CD4-positive, alpha-beta T cell (primary cell): ENCODE results near the gene ABCC9. TPM values are rescaled to one million over a fixed set of nuclear protein-coding genes. Genes with fewer than 3 reads are reported as not detected.

Experiments
- ATAC-seq: fragments of 200-7000 bp; cut with Tn5 transposase; one replicate; pipeline ENCODE4 v1.10.0; 2022; ENCODE audit warnings: mild to moderate bottlenecking; ENCODE audit not compliant: poor library complexity
- CTCF ChIA-PET: fragments of 350-600 bp; sonication (Branson Sonifier 250); formaldehyde crosslinking; loops from one replicate; lab custom pipeline; 2021; ENCODE audit warnings: antibody characterized with exemption, inconsistent platforms; lab: Charles Lee
- POLR2A ChIA-PET: fragments of 350-600 bp; sonication (Branson Sonifier 250); formaldehyde crosslinking; loops from one replicate; lab custom pipeline; 2021; ENCODE audit warnings: antibody characterized with exemption, inconsistent platforms; lab: Charles Lee
- DNase-seq, 14 experiments: peaks; one replicate each; pipeline ENCODE4 v3.0.0-alpha.2; 2013 to 2020; ENCODE audit warnings: mixed read lengths in 2 of 14
- H3K27ac ChIP-seq, 2 donors: one replicate each; pipeline versions ENCODE4 v1.5.1 to v1.7.0; 2013; ENCODE audit warnings: low read length in 2 of 2, low read depth in 1 of 2, mild to moderate bottlenecking in 1 of 2
- H3K27me3 ChIP-seq, 2 experiments: 1 replicate in 1 of 2; 2 replicates in 1 of 2; pipeline versions ENCODE4 v1.6.1 to v1.7.0; 2013; ENCODE audit warnings: low read length in 2 of 2, control low read depth in 1 of 2, mild to moderate bottlenecking in 1 of 2, moderate library complexity in 1 of 2; ENCODE audit not compliant: insufficient read depth in 2 of 2, control insufficient read depth in 1 of 2
- H3K36me3 ChIP-seq: one replicate; pipeline ENCODE4 v1.6.1; 2013; ENCODE audit warnings: low read length, control low read depth; ENCODE audit not compliant: insufficient read depth
- H3K4me1 ChIP-seq: one replicate; pipeline ENCODE4 v1.6.1; 2013; ENCODE audit warnings: low read length, control low read depth; ENCODE audit not compliant: insufficient read depth
- H3K4me3 ChIP-seq: one replicate; pipeline ENCODE4 v1.5.1; 2013; ENCODE audit warnings: mild to moderate bottlenecking, low read length, moderate library complexity
- H3K9me3 ChIP-seq, 2 experiments: 1 replicate in 1 of 2; 2 replicates in 1 of 2; pipeline versions ENCODE4 v1.6.1 to v1.7.0; 2013; ENCODE audit warnings: low read length in 2 of 2, mild to moderate bottlenecking in 2 of 2, control low read depth in 1 of 2, moderate library complexity in 1 of 2; ENCODE audit not compliant: control insufficient read depth in 1 of 2, insufficient read depth in 1 of 2
- H3K27ac Mint-ChIP-seq: one replicate; pipeline ENCODE4 v1.8.0; 2020; ENCODE audit warnings: mixed read lengths
- H3K27me3 Mint-ChIP-seq: one replicate; pipeline ENCODE4 v1.8.0; 2021; ENCODE audit warnings: mixed read lengths
- H3K36me3 Mint-ChIP-seq: one replicate; pipeline ENCODE4 v1.8.0; 2021; ENCODE audit warnings: low read depth, mixed read lengths
- H3K4me1 Mint-ChIP-seq: one replicate; pipeline ENCODE4 v1.8.0; 2021; ENCODE audit warnings: low read depth, mixed read lengths
- H3K4me3 Mint-ChIP-seq: one replicate; pipeline ENCODE4 v1.8.0; 2020; ENCODE audit warnings: mild to moderate bottlenecking, mixed read lengths
- H3K9me3 Mint-ChIP-seq: one replicate; pipeline ENCODE4 v1.8.0; 2020; ENCODE audit warnings: mixed read lengths
- intact Hi-C, 2 experiments: fragments of 100-400 bp; cut with DNase I in 1 of 2; cut with micrococcal nuclease in 1 of 2; formaldehyde crosslinking; loops; one replicate each; pipeline versions ENCODE4 v1.15.1 to v1.9.0; 2023 to 2025; cut with DNase I, micrococcal nuclease
- total RNA-seq, 174 experiments: library from RNA in 2 of 174; stranded (reverse) in 2 of 174; gene quantifications; one replicate each; pipeline ENCODE4 v1.2.3 and lab custom pipeline; 2021 to 2026
- TF ChIP-seq, protein P1 (sequence below): fragments of 200-600 bp; IDR thresholded peaks from one replicate; pipeline ENCODE4 v1.8.0; 2022; ENCODE audit warnings: antibody characterized with exemption, mild to moderate bottlenecking

The ABCC9 gene
- total RNA-seq, 2 experiments from 2014 or later: not detected

- H3K4me1 Mint-ChIP-seq: no peaks in the 10 kb centered on the region
- Histone ChIP-seq H3K4me3 (no peak overlapping the region), H3K27ac (no peak overlapping the region), H3K27me3 (peaks cover 5 to 6% of the 10 kb centered on the region in 2 experiments), H3K36me3 (no peaks in the 10 kb centered on the region), H3K4me1 (no peaks in the 10 kb centered on the region), H3K9me3 (peaks cover 0 to 8% of the 10 kb centered on the region in 2 experiments)
- intact Hi-C loops: no loop called here
- ChIA-PET CTCF (no interaction called here), POLR2A (no interaction called here)
- no peak for ATAC-seq
- H3K36me3 Mint-ChIP-seq: no peaks in the 10 kb centered on the region
- H3K27me3 Mint-ChIP-seq: peaks cover 19% of the 10 kb centered on the region
- no peak overlapping the region for H3K4me3 Mint-ChIP-seq
- DNase-seq: no peak
- peaks cover 5% of the 10 kb centered on the region for H3K9me3 Mint-ChIP-seq
- TF ChIP-seq, protein P1, sequence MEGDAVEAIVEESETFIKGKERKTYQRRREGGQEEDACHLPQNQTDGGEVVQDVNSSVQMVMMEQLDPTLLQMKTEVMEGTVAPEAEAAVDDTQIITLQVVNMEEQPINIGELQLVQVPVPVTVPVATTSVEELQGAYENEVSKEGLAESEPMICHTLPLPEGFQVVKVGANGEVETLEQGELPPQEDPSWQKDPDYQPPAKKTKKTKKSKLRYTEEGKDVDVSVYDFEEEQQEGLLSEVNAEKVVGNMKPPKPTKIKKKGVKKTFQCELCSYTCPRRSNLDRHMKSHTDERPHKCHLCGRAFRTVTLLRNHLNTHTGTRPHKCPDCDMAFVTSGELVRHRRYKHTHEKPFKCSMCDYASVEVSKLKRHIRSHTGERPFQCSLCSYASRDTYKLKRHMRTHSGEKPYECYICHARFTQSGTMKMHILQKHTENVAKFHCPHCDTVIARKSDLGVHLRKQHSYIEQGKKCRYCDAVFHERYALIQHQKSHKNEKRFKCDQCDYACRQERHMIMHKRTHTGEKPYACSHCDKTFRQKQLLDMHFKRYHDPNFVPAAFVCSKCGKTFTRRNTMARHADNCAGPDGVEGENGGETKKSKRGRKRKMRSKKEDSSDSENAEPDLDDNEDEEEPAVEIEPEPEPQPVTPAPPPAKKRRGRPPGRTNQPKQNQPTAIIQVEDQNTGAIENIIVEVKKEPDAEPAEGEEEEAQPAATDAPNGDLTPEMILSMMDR: no peak
- H3K27ac Mint-ChIP-seq: no peak overlapping the region
Observed at GRCh38 chr12:21962821-21963220, 21.6 kb upstream of the ABCC9 start.

DNA sequence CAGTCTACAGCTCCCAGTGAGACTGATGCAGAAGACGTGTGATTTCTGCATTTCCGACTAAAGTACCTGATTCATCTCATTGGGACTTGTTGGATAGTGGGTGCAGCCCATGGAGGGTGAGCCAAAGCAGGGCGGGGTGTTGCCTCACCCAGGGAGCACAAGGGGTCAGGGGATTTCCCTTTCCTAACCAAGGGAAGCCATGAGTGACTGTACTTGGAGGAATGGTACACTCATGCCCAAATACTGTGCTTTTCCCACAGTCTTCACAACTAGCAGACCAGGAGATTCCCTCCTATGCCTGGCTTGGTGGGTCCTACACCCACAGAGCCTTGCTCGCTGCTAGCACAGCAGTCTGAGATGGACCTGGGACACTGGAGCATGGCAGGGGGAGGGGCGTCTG is 21.0 kb upstream of the ABCC9 start:
- H3K4me3 ChIP-seq: no peak overlapping the region
- no peak for ATAC-seq
- Mint-ChIP-seq H3K9me3 (peaks cover 5% of the 10 kb centered on the region), H3K4me1 (no peaks in the 10 kb centered on the region), H3K27ac (no peak overlapping the region), H3K4me3 (no peak overlapping the region), H3K27me3 (peaks cover 20% of the 10 kb centered on the region), H3K36me3 (no peaks in the 10 kb centered on the region)
- ChIA-PET POLR2A (no interaction called here), CTCF (no interaction called here)
- intact Hi-C loops: no loop called here
- peaks cover 0 to 8% of the 10 kb centered on the region in 2 experiments for H3K9me3 ChIP-seq
- peaks cover 5 to 6% of the 10 kb centered on the region in 2 experiments for H3K27me3 ChIP-seq
- H3K36me3 ChIP-seq: no peaks in the 10 kb centered on the region
- DNase-seq: no peak
- no peaks in the 10 kb centered on the region for H3K4me1 ChIP-seq
- no peak overlapping the region for H3K27ac ChIP-seq
- TF ChIP-seq, protein P1: no peak

- ChIA-PET POLR2A (no interaction called here), CTCF (no interaction called here)
- no peak overlapping the region for H3K27ac ChIP-seq
- Mint-ChIP-seq H3K36me3 (no peaks in the 10 kb centered on the region), H3K9me3 (peaks cover 24% of the 10 kb centered on the region), H3K27ac (no peak overlapping the region), H3K27me3 (peaks cover 20% of the 10 kb centered on the region), H3K4me3 (no peak overlapping the region), H3K4me1 (no peaks in the 10 kb centered on the region)
- H3K36me3 ChIP-seq: no peaks in the 10 kb centered on the region
- peaks cover 7 to 21% of the 10 kb centered on the region in 2 experiments for H3K9me3 ChIP-seq
- TF ChIP-seq, protein P1: no peak
- ATAC-seq (no peak), DNase-seq (no peak)
- intact Hi-C loops: no loop called here
- H3K4me3 ChIP-seq: no peak overlapping the region
- H3K27me3 ChIP-seq: peaks cover 0 to 4% of the 10 kb centered on the region in 2 experiments
- H3K4me1 ChIP-seq: no peaks in the 10 kb centered on the region
Observed at GRCh38 chr12:21950649-21951048, 9.4 kb upstream of the ABCC9 start.
